Measurements from ENCODE around the gene GPS2. TPM values are rescaled to one million over a fixed set of nuclear protein-coding genes. Genes with fewer than 3 reads are reported as not detected.

Gene GPS2
- 10 to 100 TPM; 83.7 to 85.1 TPM for total RNA-seq

GRCh38 chr17:7314719-7315569 is at the start of gene GPS2:
Gene GPS2, minus strand, starts transcription at chr17:7315360. Its CDS starts 308 bp downstream, at chr17:7315052.
- ATAC-seq (peak; percentile 87), DNase-seq (peak; percentile 96)
- Mint-ChIP-seq H3K36me3 (peaks cover 37% of the 10 kb centered on the region), H3K4me3 (peak within 1 kb of the TSS; percentile 80), H3K27ac (peak within 1 kb of the TSS; percentile 91), H3K9me3 (ENCODE audit: low read depth) (no peaks in the 10 kb centered on the region), H3K27me3 (no peaks in the 10 kb centered on the region), H3K4me1 (peaks cover 53% of the 10 kb centered on the region)
- CTCF ChIA-PET = interaction anchor here (0.7 to 3.4 kb wide), 11 partner anchors 10 to 122 kb away, joined by 3 to 14 read pairs (median 4); partner anchors contain the start of genes ACAP1 and NEURL4

- Mint-ChIP-seq H3K27ac (no peak overlapping the region), H3K36me3 (no peaks in the 10 kb centered on the region), H3K27me3 (peaks cover 2% of the 10 kb centered on the region), H3K4me1 (no peaks in the 10 kb centered on the region), H3K4me3 (no peak overlapping the region), H3K9me3 (ENCODE audit: low read depth) (no peaks in the 10 kb centered on the region)
- no peak for ATAC-seq
- DNase-seq = no peak
- CTCF ChIA-PET = interaction anchor here (0.7 to 1.6 kb wide), 2 partner anchors 144 to 198 kb away, joined by 4 to 7 read pairs; partner anchors contain the start of gene SENP3
Observed at GRCh38 chr17:7363311-7363710, 48.2 kb upstream of the GPS2 start.

- no peaks in the 10 kb centered on the region for H3K9me3 Mint-ChIP-seq (ENCODE audit: low read depth)
- DNase-seq = no peak
- peaks cover 2% of the 10 kb centered on the region for H3K27me3 Mint-ChIP-seq
- no peak overlapping the region for H3K27ac Mint-ChIP-seq
- H3K4me1 Mint-ChIP-seq = no peaks in the 10 kb centered on the region
- H3K4me3 Mint-ChIP-seq = no peak overlapping the region
- ATAC-seq = no peak
- CTCF ChIA-PET = interaction anchor here (1.6 kb wide), 1 partner anchor 199 kb away, joined by 7 read pairs; the partner anchor contains the start of gene SENP3
- H3K36me3 Mint-ChIP-seq = no peaks in the 10 kb centered on the region
Observed at GRCh38 chr17:7361906-7362305, 46.7 kb upstream of the GPS2 start.

GRCh38 chr17:7357381-7357780 is 42.2 kb upstream of the GPS2 start:
- no peak for ATAC-seq
- Mint-ChIP-seq H3K27ac (no peak overlapping the region), H3K9me3 (ENCODE audit: low read depth) (no peaks in the 10 kb centered on the region)

GRCh38 chr17:7356756-7357155 is 41.6 kb upstream of the GPS2 start:
- H3K36me3 Mint-ChIP-seq = peaks cover 3% of the 10 kb centered on the region
- H3K4me3 Mint-ChIP-seq = no peak overlapping the region
- DNase-seq = no peak
- peaks cover 32% of the 10 kb centered on the region for H3K4me1 Mint-ChIP-seq
- no peak for ATAC-seq
- CTCF ChIA-PET = interaction anchor here (0.9 to 6.7 kb wide), 27 partner anchors 9 to 331 kb away, joined by 3 to 88 read pairs (median 6); partner anchors contain the start of genes ACAP1, NEURL4, PLSCR3 and POLR2A
- H3K27me3 Mint-ChIP-seq = no peaks in the 10 kb centered on the region
- H3K9me3 Mint-ChIP-seq (ENCODE audit: low read depth) = no peaks in the 10 kb centered on the region
- no peak overlapping the region for H3K27ac Mint-ChIP-seq

More at GRCh38 chr17:7357381-7357780, 42.2 kb upstream of the GPS2 start:
- no peak for DNase-seq
- Mint-ChIP-seq H3K4me1 (peaks cover 30% of the 10 kb centered on the region), H3K27me3 (peaks cover 2% of the 10 kb centered on the region), H3K36me3 (peaks cover 2% of the 10 kb centered on the region), H3K4me3 (no peak overlapping the region)
- CTCF ChIA-PET = interaction anchor here (2.1 to 6.7 kb wide), 3 partner anchors 79 to 232 kb away, joined by 11 to 88 read pairs (median 41); partner anchors contain the start of genes SENP3, SOX15 and TMEM102

GRCh38 chr17:7356072-7356549 is 41.0 kb upstream of the GPS2 start:
- ATAC-seq (peak; percentile 73), DNase-seq (peak; percentile 92)
- Mint-ChIP-seq H3K9me3 (ENCODE audit: low read depth) (no peaks in the 10 kb centered on the region), H3K27me3 (no peaks in the 10 kb centered on the region), H3K4me3 (no peak overlapping the region), H3K4me1 (peaks cover 35% of the 10 kb centered on the region), H3K36me3 (peaks cover 6% of the 10 kb centered on the region), H3K27ac (no peak overlapping the region)
- CTCF ChIA-PET = interaction anchor here (0.6 to 6.7 kb wide), 52 partner anchors 10 to 360 kb away, joined by 3 to 88 read pairs (median 4); partner anchors contain the start of genes ACAP1, NEURL4, PLSCR3 and POLR2A

- peaks cover 8% of the 10 kb centered on the region for H3K36me3 Mint-ChIP-seq
- ATAC-seq (no peak), DNase-seq (no peak)
- peaks cover 40% of the 10 kb centered on the region for H3K4me1 Mint-ChIP-seq
- H3K9me3 Mint-ChIP-seq (ENCODE audit: low read depth) = no peaks in the 10 kb centered on the region
- no peak overlapping the region for H3K27ac Mint-ChIP-seq
- H3K27me3 Mint-ChIP-seq = no peaks in the 10 kb centered on the region
- CTCF ChIA-PET = interaction anchor here (0.6 to 6.7 kb wide), 49 partner anchors 10 to 361 kb away, joined by 3 to 88 read pairs (median 4); partner anchors contain the start of genes ACAP1, NEURL4, PLSCR3 and POLR2A
- H3K4me3 Mint-ChIP-seq = no peak overlapping the region
Observed at GRCh38 chr17:7355573-7355972, 40.4 kb upstream of the GPS2 start.

- DNase-seq = peak; percentile 42
- no peaks in the 10 kb centered on the region for H3K27me3 Mint-ChIP-seq
- no peaks in the 10 kb centered on the region for H3K9me3 Mint-ChIP-seq (ENCODE audit: low read depth)
- peaks cover 11% of the 10 kb centered on the region for H3K36me3 Mint-ChIP-seq
- no peak within 1 kb of the TSS for H3K4me3 Mint-ChIP-seq
- CTCF ChIA-PET = interaction anchor here (0.8 to 6.7 kb wide), 18 partner anchors 10 to 334 kb away, joined by 3 to 88 read pairs (median 8); partner anchors contain the start of genes ACAP1, NEURL4, SENP3 and SLC2A4
- H3K27ac Mint-ChIP-seq = peak within 1 kb of the TSS; percentile 18
- no peak for ATAC-seq
- H3K4me1 Mint-ChIP-seq = peaks cover 43% of the 10 kb centered on the region
Observed at GRCh38 chr17:7355053-7355452, 39.9 kb upstream of the GPS2 start, which contains the start of gene TMEM95. Gene TMEM95, plus strand, starts transcription at chr17:7355156. Its CDS starts 49 bp downstream, at chr17:7355205.

GRCh38 chr17:7354262-7354843 is 39.2 kb upstream of the GPS2 start:
- CTCF ChIA-PET = interaction anchor here (1.0 to 6.7 kb wide), 11 partner anchors 9 to 335 kb away, joined by 3 to 88 read pairs (median 10); partner anchors contain the start of genes ACAP1, NEURL4, SENP3 and SLC2A4
- Mint-ChIP-seq H3K4me1 (peaks cover 49% of the 10 kb centered on the region), H3K27me3 (no peaks in the 10 kb centered on the region), H3K9me3 (ENCODE audit: low read depth) (no peaks in the 10 kb centered on the region), H3K4me3 (no peak overlapping the region), H3K36me3 (peaks cover 14% of the 10 kb centered on the region), H3K27ac (peak overlapping the region; percentile 18)
- DNase-seq = peak; percentile 48
- no peak for ATAC-seq

GRCh38 chr17:7352910-7353635 is 37.9 kb upstream of the GPS2 start:
- DNase-seq = peak; percentile 43
- ATAC-seq = no peak
- peaks cover 54% of the 10 kb centered on the region for H3K4me1 Mint-ChIP-seq
- peaks cover 23% of the 10 kb centered on the region for H3K36me3 Mint-ChIP-seq
- CTCF ChIA-PET = interaction anchor here (1.0 to 6.7 kb wide), 8 partner anchors 17 to 335 kb away, joined by 3 to 88 read pairs (median 16); partner anchors contain the start of genes ACAP1, NEURL4, SENP3 and SLC2A4
- H3K27me3 Mint-ChIP-seq = no peaks in the 10 kb centered on the region
- peak overlapping the region; percentile 82 for H3K27ac Mint-ChIP-seq
- peak overlapping the region; percentile 78 for H3K4me3 Mint-ChIP-seq
- H3K9me3 Mint-ChIP-seq (ENCODE audit: low read depth) = no peaks in the 10 kb centered on the region

- Mint-ChIP-seq H3K4me3 (peak overlapping the region; percentile 78), H3K36me3 (peaks cover 25% of the 10 kb centered on the region), H3K4me1 (peaks cover 54% of the 10 kb centered on the region), H3K27me3 (no peaks in the 10 kb centered on the region), H3K27ac (peak overlapping the region; percentile 82), H3K9me3 (ENCODE audit: low read depth) (no peaks in the 10 kb centered on the region)
- no peak for ATAC-seq
- DNase-seq = no peak
- CTCF ChIA-PET = interaction anchor here (1.1 to 6.7 kb wide), 5 partner anchors 16 to 335 kb away, joined by 3 to 88 read pairs (median 9); partner anchors contain the start of genes ACAP1, SLC2A4, TMEM102 and TP53
Observed at GRCh38 chr17:7352503-7352889, 37.3 kb upstream of the GPS2 start.

All from activated CD8-positive, alpha-beta memory T cell treated with anti-CD3 and anti-CD28 coated beads, Interleukin-2, amount 10 ng/mL, durations not matched to agents 7 days and 5 days (primary cell).